ENCODE results near the gene SRGN.

SRGN gene

GRCh38 chr10:69142983-69143382 is 55.1 kb downstream of the SRGN start:
- no peak for DNase-seq

- DNase-seq, result no peak
Measured at GRCh38 chr10:69145329-69145728, 57.4 kb downstream of the SRGN start.

- no peak for DNase-seq
Measured at GRCh38 chr10:69145864-69146263, 58.0 kb downstream of the SRGN start.

GRCh38 chr10:69146759-69147158 is 58.9 kb downstream of the SRGN start:
- DNase-seq, result no peak

GRCh38 chr10:69151984-69152383 is 64.1 kb downstream of the SRGN start:
- no peak for DNase-seq

- no peak for DNase-seq
Measured at GRCh38 chr10:69153227-69153626, 65.3 kb downstream of the SRGN start.

Measured in T1000 (cell line).